ENCODE data around the gene MTX3. TPM values are rescaled to one million over a fixed set of nuclear protein-coding genes. Genes with fewer than 3 reads are reported as not detected.

Gene MTX3, protein sequence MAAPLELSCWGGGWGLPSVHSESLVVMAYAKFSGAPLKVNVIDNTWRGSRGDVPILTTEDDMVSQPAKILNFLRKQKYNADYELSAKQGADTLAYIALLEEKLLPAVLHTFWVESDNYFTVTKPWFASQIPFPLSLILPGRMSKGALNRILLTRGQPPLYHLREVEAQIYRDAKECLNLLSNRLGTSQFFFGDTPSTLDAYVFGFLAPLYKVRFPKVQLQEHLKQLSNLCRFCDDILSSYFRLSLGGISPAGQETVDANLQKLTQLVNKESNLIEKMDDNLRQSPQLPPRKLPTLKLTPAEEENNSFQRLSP
- total RNA-seq: 10 to 100 TPM; 10.4 to 23.4 TPM

DNA sequence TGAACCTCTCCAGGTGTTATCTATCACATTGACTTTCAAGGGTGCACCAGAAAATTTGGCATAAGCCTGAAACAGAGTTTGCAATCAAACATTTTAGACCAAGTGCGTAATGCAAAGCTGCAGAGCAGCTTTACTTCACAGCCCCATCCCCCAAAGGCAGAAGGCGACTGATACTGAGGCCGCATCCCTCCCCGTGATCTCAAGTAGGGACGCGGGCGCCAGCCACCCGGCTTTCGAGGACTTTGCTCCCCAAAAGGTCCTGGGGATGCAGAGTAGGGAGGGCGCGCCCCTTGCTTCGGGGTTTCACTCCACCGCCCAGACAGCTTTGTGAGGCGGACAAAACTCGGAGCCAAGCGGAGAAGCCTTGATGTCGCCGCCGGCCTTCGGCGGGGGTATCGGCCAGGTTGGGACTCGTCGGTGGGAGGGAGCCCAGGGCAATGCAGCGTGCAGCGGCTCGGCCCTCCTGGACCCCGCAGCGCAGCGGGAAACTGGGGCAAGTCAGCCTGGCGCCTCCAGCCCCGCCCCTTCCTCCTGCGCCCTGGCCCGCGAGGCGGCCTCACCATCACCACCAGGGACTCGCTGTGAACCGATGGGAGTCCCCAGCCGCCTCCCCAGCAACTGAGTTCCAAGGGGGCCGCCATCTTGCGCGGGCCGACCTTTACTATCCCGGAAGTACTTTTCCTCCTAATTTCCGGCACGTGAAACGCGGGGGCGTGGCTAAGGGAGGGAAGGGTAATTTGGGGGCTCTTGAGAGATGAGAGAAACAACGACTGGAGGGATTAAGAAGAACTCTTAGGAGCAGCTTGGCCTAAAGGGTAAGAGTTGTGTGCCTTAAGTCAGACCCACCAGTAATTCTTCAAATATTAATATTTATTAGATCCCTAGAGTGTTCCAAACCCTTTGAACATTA, at the start of gene MTX3:
Gene MTX3, minus strand, starts transcription at position 665 of the 910 bp plus-strand sequence. Its CDS starts 24 bp downstream, at position 641.
- peak; percentile 77 to 88 for ATAC-seq
- Mint-ChIP-seq H3K9me3 (peaks cover 0 to 5% of the 10 kb centered on the region in 2 donors), H3K27ac (peak within 1 kb of the TSS; percentile 94 to 98), H3K36me3 (peaks cover 15 to 31% of the 10 kb centered on the region in 2 donors)
- DNase-seq (ENCODE audit: low spot score in 2 of 2): peak; percentile 83 to 88

DNA sequence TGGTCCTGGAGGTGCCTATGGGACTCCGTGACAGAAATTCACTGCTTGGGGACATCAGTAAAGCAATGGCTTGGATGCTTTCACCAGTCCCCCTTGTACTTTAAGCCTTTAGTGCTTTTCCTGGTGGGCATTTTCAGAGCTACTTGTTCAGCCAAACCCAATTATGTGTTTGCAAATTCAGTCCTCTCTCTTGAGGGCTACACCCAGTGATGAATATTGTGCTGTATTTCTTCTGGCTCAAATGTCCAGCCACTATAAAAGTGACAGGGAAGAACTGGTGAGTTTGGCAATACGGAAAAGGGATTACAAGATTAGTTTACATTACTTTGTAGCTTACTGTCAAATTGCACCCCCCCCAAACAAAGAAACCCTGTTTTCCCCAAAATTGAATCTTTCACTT, 48.6 kb upstream of the MTX3 start:
- peaks cover 6 to 7% of the 10 kb centered on the region in 2 donors for H3K36me3 Mint-ChIP-seq
- ATAC-seq (no peak), DNase-seq (ENCODE audit: low spot score in 2 of 2) (no peak)
- H3K9me3 Mint-ChIP-seq: no peaks in the 10 kb centered on the region
- no peak overlapping the region for H3K27ac Mint-ChIP-seq

DNA sequence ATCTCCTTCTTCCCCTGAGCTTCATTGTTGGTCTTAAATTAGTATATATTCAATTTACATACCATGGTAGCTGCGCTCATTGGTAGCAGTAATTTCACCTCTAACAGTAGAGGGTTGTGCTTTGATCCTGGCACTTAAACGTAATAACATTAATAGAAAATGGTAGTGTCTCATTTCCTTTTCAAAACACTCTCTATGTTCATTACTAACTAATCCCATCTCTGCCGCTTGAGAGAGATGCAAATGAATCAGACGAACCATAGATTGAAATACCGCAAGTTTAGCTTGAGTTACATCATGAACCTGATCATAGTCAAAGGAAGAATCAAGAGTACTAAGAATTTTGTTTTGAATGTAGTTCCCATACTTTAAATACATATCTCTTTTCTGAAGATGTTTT, 46.3 kb upstream of the MTX3 start:
- DNase-seq (ENCODE audit: low spot score in 2 of 2) (no peak), ATAC-seq (peak; percentile 68 to 80)
- Mint-ChIP-seq H3K27ac (no peak overlapping the region), H3K9me3 (no peaks in the 10 kb centered on the region), H3K36me3 (peaks cover 6 to 7% of the 10 kb centered on the region in 2 donors)

DNA sequence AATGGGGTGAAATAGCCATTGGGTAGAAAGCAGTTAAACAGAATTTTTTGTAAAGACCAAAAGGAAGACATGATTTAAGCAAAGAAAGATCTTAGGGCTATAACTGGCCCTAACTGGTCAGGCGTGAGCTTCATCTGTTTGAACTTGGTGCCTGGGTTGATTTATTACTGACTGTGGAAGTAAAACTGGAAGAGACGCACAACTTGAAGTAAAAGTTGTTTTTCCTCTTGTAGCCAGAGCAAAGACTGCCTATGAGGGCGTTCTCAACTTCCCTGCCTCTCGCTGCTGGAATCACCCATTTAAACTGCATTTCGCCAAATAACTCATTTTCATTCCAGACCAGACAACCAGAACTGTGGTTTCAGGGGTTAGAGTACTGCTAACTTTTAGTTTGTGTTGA, 45.6 kb upstream of the MTX3 start:
- no peak for ATAC-seq
- Mint-ChIP-seq H3K27ac (no peak overlapping the region), H3K36me3 (peaks cover 6 to 7% of the 10 kb centered on the region in 2 donors), H3K9me3 (no peaks in the 10 kb centered on the region)
- DNase-seq (ENCODE audit: low spot score in 2 of 2): no peak

DNA sequence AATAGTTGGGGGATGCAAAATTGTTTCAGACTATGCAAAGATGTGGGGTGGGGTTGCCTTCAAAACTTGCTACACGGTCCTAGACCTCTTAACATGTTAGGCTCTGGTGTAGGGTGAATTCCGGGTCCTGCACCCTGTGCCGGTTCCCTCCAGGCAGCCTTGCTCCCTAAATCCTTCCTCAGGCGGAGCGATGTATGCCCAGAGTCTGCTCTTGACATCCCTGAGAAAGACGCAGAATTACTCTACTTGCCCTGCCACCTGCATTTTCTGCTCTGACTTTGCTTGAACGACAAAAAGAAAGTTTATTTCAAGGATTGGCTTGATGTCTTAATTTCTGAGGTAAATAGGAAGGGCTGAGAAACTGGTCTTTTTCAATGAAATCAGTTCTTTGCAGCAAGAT, 44.8 kb upstream of the MTX3 start:
- Mint-ChIP-seq H3K27ac (no peak overlapping the region), H3K9me3 (no peaks in the 10 kb centered on the region)
- no peak for DNase-seq (ENCODE audit: low spot score in 2 of 2)

DNA sequence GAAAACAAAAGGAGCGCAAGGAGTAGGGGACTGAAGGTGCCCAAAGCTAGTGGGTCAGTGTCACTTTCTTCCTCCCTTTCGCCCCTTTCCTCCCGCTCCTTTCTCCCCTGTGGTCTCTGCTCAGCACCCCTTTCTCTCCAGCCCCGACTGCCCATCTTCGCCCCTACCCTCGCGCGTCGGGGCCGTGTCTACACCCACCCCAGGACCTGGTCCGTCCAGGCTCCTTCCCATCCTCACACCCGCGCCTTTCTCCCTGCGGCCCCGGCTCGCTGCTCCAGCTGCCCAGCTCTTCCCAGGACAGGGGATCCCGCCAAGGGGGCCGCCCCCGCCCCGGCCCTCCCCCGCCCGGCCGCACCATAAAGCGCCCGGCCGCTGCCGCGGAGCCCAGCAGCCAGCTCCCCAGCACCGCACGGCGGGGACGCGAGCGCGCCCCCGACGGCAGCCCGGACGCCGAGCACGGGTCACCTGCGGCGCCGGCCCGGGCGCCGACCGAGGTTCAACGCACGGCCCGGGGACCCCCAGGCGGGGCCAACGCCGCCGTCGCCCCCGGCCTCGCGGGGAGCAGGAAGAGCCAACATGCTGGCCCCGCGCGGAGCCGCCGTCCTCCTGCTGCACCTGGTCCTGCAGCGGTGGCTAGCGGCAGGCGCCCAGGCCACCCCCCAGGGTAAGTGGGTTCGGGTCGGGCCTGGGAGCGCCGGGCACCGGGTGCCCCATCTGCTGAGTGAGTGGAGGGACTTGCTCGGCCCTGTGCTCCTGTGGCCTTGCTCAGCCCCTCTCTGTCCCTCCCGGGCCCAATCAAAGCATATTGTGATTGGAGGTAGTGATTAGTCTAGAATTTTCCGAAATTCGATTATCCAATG, 44.1 kb upstream of the MTX3 start, which contains the start of gene THBS4:
Gene THBS4, plus strand, starts transcription at position 387 of the 860 bp plus-strand sequence. Its CDS starts 190 bp downstream, at position 577.
- no peak within 1 kb of the TSS for H3K27ac Mint-ChIP-seq
- DNase-seq (ENCODE audit: low spot score in 2 of 2): no peak
- no peak for ATAC-seq

More for the DNA sequence above, 44.8 kb upstream of the MTX3 start:
- no peak for ATAC-seq
- peaks cover 6 to 7% of the 10 kb centered on the region in 2 donors for H3K36me3 Mint-ChIP-seq

DNA sequence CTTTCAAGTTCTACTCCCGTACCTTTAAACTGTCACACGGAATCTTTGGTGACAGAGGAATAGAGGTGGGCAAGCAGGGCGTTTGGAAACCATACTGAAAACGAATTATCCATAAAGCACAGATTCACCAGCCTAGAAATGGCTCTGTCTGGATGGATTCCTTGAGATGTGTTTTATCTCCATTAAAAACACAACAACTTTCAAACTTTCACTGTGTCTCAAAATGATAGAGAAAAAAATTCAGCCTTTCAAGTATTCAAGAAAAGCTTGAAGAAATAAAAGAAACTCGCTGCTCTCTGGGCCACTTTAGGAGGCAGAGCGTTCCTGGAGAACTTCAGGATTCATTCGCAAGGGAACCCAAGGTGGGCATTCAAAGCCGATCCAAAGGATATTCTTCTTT, 43.5 kb upstream of the MTX3 start:
- ATAC-seq: no peak
- H3K9me3 Mint-ChIP-seq: no peaks in the 10 kb centered on the region
- H3K27ac Mint-ChIP-seq: no peak overlapping the region
- DNase-seq (ENCODE audit: low spot score in 2 of 2): no peak
- peaks cover 6 to 7% of the 10 kb centered on the region in 2 donors for H3K36me3 Mint-ChIP-seq

More for the DNA sequence above, 44.1 kb upstream of the MTX3 start, which contains the start of gene THBS4:
- Mint-ChIP-seq H3K36me3 (peaks cover 6 to 7% of the 10 kb centered on the region in 2 donors), H3K9me3 (no peaks in the 10 kb centered on the region)

DNA sequence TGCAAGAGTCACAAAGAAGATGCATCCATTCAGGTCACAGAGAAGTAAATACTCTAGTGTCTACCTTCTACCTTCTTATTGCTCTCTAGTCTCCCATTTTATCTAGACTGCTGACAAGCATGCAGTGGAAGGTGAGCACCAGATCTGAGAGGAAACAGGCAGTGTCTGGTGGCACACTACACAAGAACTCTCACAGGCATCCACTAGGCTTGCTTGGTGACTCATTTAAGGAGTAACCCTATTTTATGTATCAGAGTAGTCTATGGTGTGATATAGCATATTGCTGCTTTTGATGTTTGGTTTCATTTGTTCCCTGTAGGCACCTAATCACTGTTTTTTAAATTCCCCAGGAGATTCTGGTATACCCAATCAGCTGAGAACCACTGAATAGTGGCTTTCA, 42.5 kb upstream of the MTX3 start:
- Mint-ChIP-seq H3K27ac (no peak overlapping the region), H3K36me3 (peaks cover 6 to 7% of the 10 kb centered on the region in 2 donors), H3K9me3 (no peaks in the 10 kb centered on the region)
- peak; percentile 85 to 91 for ATAC-seq
- DNase-seq (ENCODE audit: low spot score in 2 of 2): peak in 1 of 2 donors; percentile 24

DNA sequence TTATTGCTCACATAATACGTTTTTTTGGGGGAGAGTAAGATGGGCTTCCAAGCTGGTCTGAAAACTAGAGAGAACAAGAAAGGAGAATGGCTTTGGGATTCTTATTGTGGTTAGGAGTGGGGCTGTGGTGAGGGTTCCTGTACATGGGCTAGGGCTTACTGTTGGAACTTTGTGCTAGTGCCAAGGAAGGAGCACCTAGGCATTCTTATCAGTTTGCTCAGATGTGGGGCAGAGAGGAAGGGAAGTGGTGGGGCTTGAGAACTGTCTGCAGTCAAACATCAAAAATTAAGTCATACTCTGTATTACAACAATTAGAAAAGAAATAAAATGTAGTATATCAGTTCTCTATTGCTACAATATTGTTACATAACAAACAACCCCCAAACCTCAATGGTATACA, 40.0 kb upstream of the MTX3 start:
- DNase-seq (ENCODE audit: low spot score in 2 of 2): no peak

DNA sequence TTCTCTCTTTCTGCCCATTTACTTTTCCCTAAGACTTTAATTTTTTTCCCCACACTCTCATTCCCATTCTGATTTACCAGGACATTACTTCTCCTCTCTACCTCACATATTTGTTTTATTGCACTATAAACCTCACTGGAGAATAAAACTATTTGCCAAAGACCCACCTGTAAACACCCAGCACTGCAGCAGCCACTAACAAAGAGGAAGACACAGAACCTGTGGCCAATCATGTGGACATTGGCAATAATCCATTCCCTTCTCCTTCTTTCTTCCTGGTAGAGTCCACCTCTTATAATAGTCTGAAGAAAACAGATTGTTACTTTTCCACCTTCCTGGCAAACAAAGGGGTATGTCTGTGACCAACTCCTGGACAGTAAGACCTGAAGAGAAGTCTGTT, 35.8 kb upstream of the MTX3 start:
- Mint-ChIP-seq H3K27ac (no peak overlapping the region), H3K36me3 (no peaks in the 10 kb centered on the region), H3K9me3 (no peaks in the 10 kb centered on the region)
- DNase-seq (ENCODE audit: low spot score in 2 of 2): no peak
- no peak for ATAC-seq

More for the DNA sequence above, 40.0 kb upstream of the MTX3 start:
- Mint-ChIP-seq H3K9me3 (no peaks in the 10 kb centered on the region), H3K27ac (no peak overlapping the region), H3K36me3 (peaks cover 6% of the 10 kb centered on the region in 2 donors)
- no peak for ATAC-seq

DNA sequence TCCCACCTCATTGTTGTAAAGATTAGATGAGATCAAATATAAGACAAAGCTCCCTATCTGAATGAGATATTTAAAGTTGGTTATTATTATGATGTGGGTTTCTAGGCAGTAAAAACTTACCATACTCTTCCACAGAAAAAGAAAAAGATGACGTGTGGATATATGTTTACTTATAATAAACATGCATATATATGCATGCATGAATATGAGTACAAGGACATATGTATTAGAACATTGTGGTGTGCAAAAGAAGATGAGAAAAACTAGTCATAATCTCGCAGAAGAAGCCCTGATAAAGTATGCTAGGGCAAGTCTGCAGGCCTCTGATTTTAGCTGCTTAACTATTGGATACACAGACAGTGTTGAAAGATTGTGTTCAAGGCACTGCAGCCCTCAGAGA, 34.0 kb upstream of the MTX3 start:
- no peaks in the 10 kb centered on the region for H3K9me3 Mint-ChIP-seq
- no peaks in the 10 kb centered on the region for H3K36me3 Mint-ChIP-seq
- no peak for DNase-seq (ENCODE audit: low spot score in 2 of 2)
- H3K27ac Mint-ChIP-seq: no peak overlapping the region
- ATAC-seq: no peak

DNA sequence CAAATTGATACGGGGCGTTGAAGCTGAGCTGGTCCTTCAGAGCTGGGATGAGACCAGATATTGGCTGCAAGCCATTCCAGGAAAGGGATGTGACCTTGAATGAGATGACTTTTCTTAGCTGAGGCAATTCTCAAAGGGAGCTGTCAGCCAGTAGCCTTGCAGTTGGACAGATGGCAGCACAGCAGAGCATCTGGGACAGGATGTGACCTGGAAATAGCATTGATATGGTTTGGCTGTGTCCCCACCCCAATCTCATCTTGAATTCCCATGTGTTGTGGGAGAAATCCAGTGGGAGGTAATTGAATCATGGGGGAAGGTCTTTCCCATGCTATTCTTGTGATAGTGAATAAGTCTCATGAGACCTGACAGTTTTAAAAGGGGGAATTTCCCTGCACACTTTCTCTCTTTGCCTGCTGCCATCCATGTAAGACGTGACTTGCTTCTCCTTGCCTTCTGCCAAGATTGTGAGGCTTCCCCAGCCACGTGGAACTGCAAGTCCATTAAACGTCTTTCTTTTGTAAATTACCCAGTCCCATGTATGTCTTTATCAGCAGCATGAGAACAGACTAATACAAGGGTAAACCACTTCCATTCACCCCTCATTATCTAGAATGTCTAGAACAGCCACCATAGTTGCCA, 19.8 kb upstream of the MTX3 start:
- Mint-ChIP-seq H3K27ac (peak overlapping the region; percentile 34 to 51), H3K36me3 (peaks cover 0 to 5% of the 10 kb centered on the region in 2 donors)

DNA sequence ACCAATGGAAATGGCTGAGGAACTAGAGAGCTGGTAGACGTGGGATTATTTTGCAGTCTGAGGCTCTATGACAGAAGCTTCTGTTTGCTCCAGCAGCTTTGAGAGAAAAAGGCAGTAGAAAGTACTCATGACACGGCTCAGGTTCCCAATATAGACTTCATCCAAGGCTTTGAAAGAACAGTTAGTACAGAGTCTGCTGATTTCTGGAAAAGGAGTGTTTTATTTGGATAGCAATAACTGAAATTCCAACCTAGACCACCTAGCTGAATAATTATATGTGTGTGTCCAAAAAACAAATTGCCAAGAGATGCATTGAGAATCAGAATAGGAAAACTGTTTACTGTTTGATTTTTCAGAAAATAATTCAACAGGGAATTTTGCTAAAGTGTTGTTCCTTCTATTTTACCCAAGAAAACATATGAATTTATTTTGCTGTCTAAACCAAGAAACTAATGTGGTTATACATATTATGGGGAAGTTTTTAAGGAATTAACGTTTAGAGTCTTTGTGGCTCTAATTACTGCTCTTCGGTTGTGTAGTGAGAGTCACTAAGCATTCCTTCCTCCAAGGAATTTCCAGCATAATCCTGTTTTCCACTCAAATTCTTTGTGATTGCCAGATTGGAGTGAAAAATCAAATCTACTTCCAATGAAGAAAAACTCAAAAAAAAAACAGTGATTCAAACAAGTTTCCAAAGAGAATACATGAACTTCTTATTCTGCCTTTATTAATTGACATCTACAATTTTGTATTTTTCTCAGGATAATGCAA, 18.1 kb upstream of the MTX3 start:
- ATAC-seq: no peak
- H3K36me3 Mint-ChIP-seq: peaks cover 0 to 5% of the 10 kb centered on the region in 2 donors
- H3K9me3 Mint-ChIP-seq: no peaks in the 10 kb centered on the region

More for the DNA sequence above, 19.8 kb upstream of the MTX3 start:
- DNase-seq (ENCODE audit: low spot score in 2 of 2): no peak
- no peak for ATAC-seq
- H3K9me3 Mint-ChIP-seq: no peaks in the 10 kb centered on the region

DNA sequence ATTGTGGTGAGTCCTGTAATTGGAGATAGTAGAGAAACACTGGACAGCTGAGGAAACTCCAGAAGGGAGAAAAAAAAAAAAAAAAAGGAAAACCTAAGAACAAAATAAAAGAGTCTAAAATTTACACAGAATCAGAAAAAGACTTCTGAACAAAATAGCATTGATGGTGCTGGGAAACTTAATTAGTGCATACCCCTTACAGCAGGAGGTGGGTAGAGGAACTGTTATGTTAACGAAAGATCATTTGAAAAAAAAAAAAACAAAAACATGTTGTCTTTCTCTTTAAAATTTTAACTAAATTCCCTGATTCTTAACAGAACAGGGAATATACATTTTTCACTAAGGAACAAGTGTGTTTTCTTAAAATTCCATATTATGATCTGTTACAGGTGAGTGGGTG, 11.6 kb upstream of the MTX3 start:
- no peaks in the 10 kb centered on the region for H3K9me3 Mint-ChIP-seq
- no peak overlapping the region for H3K27ac Mint-ChIP-seq
- ATAC-seq (no peak), DNase-seq (ENCODE audit: low spot score in 2 of 2) (no peak)
- peaks cover 6 to 9% of the 10 kb centered on the region in 2 donors for H3K36me3 Mint-ChIP-seq

More for the DNA sequence above, 18.1 kb upstream of the MTX3 start:
- no peak overlapping the region for H3K27ac Mint-ChIP-seq
- no peak for DNase-seq (ENCODE audit: low spot score in 2 of 2)

DNA sequence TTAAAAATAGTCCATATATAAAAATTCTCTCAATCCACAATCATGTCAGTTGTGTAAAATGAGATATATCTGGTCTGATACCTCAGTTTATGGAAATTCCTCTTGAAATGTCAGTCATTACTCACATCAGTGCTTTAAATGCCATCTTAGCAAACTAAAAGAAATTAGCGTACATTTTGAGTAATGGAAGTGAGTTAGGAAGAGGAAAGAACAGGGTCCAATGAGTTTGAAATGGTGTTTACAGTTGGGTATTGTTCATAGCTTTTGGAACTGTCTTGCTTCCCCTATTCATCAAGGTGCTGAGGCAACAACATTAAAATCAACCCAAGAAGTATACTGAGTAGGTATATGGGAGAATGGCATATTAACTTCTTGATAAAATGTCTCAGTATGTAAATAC, 8.7 kb upstream of the MTX3 start:
- no peak for ATAC-seq
- H3K9me3 Mint-ChIP-seq: no peaks in the 10 kb centered on the region
- H3K27ac Mint-ChIP-seq: no peak overlapping the region
- DNase-seq (ENCODE audit: low spot score in 2 of 2): no peak
- H3K36me3 Mint-ChIP-seq: peaks cover 4 to 6% of the 10 kb centered on the region in 2 donors

All from activated naive CD4-positive, alpha-beta T cell treated with anti-CD3 and anti-CD28 coated beads, Interleukin-2, amount 50 U/mL, for 72 hours (primary cell).